HepG2 (cell line): Measurements from ENCODE around the gene GRK6. TPM values are rescaled to one million over a fixed set of nuclear protein-coding genes. Genes with fewer than 3 reads are reported as not detected.

Experiments
- ARID3A ChIP-seq: IDR thresholded peaks from 2 replicates; pipeline ENCODE4 v1.6.1; 2012; ENCODE audit warnings: low read depth, low read length, improper control_type of control experiment
- BHLHE40 ChIP-seq: IDR thresholded peaks from 2 replicates; pipeline ENCODE4 v1.6.1; 2011; ENCODE audit warnings: low read length, improper control_type of control experiment
- CENPX ChIP-seq: sonication (generic); formaldehyde crosslinking; IDR thresholded peaks from 2 replicates; pipeline ENCODE4 v1.9.0; 2021; ENCODE audit warnings: mild to moderate bottlenecking, missing genetic modification reagents, moderate library complexity
- FIP1L1 ChIP-seq: fragments of 200-400 bp; formaldehyde crosslinking; IDR thresholded peaks from 2 replicates; pipeline ENCODE4 v1.6.1; 2018; ENCODE audit warnings: low read depth, mild to moderate bottlenecking, low read length, moderate library complexity, borderline replicate concordance; ENCODE audit not compliant: insufficient read depth
- HNF1B ChIP-seq: sonication (generic); formaldehyde crosslinking; IDR thresholded peaks from 2 replicates; pipeline ENCODE4 v1.5.1; 2020; ENCODE audit warnings: mild to moderate bottlenecking, moderate library complexity, missing genetic modification reagents
- HOXA9 ChIP-seq: sonication (generic); formaldehyde crosslinking; IDR thresholded peaks from 2 replicates; pipeline ENCODE4 v1.8.1; 2022; ENCODE audit warnings: missing genetic modification reagents, mild to moderate bottlenecking, moderate library complexity, borderline replicate concordance
- HOXD1 ChIP-seq: sonication (generic); formaldehyde crosslinking; IDR thresholded peaks from 2 replicates; pipeline ENCODE4 v1.5.0; 2020; ENCODE audit warnings: missing genetic modification reagents
- IRF9 ChIP-seq: sonication (generic); formaldehyde crosslinking; IDR thresholded peaks from 2 replicates; pipeline ENCODE4 v1.8.0; 2022; ENCODE audit warnings: missing genetic modification reagents, mild to moderate bottlenecking, borderline replicate concordance
- MXD4 ChIP-seq: IDR thresholded peaks from 2 replicates; pipeline ENCODE4 v1.6.1; 2016; ENCODE audit warnings: mild to moderate bottlenecking, missing biosample characterization, missing genetic modification reagents
- RAD51 ChIP-seq: fragments of 450-650 bp; IDR thresholded peaks from 2 replicates; pipeline ENCODE4 v1.6.1; 2016; ENCODE audit warnings: borderline replicate concordance
- RFXANK ChIP-seq: IDR thresholded peaks from 2 replicates; pipeline ENCODE4 v1.6.1; 2016
- SIX1 ChIP-seq: sonication (generic); formaldehyde crosslinking; IDR thresholded peaks from 2 replicates; pipeline ENCODE4 v1.4.0; 2020; ENCODE audit warnings: missing genetic modification reagents, borderline replicate concordance
- ZBTB21 ChIP-seq: sonication (generic); formaldehyde crosslinking; IDR thresholded peaks from 2 replicates; pipeline ENCODE4 v1.4.0; 2020; ENCODE audit warnings: missing genetic modification reagents
- ZBTB37 ChIP-seq: sonication (generic); formaldehyde crosslinking; IDR thresholded peaks from 2 replicates; pipeline ENCODE4 v1.4.0; 2020; ENCODE audit warnings: mild to moderate bottlenecking, missing genetic modification reagents
- ZNF343 ChIP-seq: sonication (generic); formaldehyde crosslinking; IDR thresholded peaks from 2 replicates; pipeline ENCODE4 v1.4.0; 2020; ENCODE audit warnings: mild to moderate bottlenecking, missing genetic modification reagents
- ZNF44 ChIP-seq: sonication (generic); formaldehyde crosslinking; IDR thresholded peaks from 2 replicates; pipeline ENCODE4 v1.5.1; 2020; ENCODE audit warnings: mild to moderate bottlenecking, missing genetic modification reagents
- ZSCAN31 ChIP-seq: sonication (generic); formaldehyde crosslinking; IDR thresholded peaks from 2 replicates; pipeline ENCODE4 v1.5.0; 2020; ENCODE audit warnings: low read depth, mild to moderate bottlenecking, missing genetic modification reagents
- polyA plus RNA-seq, 8 experiments: library from polyadenylated mRNA; depleted of rRNA in 3 of 8; stranded (reverse) in 7 of 8; unstranded in 1 of 8; fragments of >200 nt; fragmentation: Illumina TruSeq in 4 of 8; extraction: Trizol in 4 of 8; gene quantifications; 2 replicates each; pipeline versions ENCODE4 v1.2.1 to v1.2.3, GENCODE V29; 2011 to 2016; ENCODE audit warnings: low read depth in 4 of 8, missing spikeins in 1 of 8, mixed read lengths in 1 of 8; ENCODE audit not compliant: insufficient read depth in 1 of 8
- total RNA-seq, 5 experiments: library from RNA; depleted of rRNA; stranded (reverse); fragments of >200 nt; fragmentation: Illumina TruSeq; extraction: Trizol; gene quantifications; 2 replicates each; pipeline ENCODE4 v1.2.3, GENCODE V29; 2016; ENCODE audit warnings: low read depth in 1 of 5

The GRK6 gene
- total and polyA plus RNA-seq, 2 of the 13 experiments (the other 11 are each of a cell fraction or from before 2014, with no cell fraction given): 13.2 to 19.9 TPM

GRCh38 chr5:177447611-177448243 is 21.3 kb downstream of the GRK6 start (continued):
- TF ChIP-seq ARID3A (no peak), FIP1L1 (no peak; the same call in 1 of the 2 replicates), RFXANK (CRISPR knock-in tag) (no peak), ZBTB37 (peak; percentile 73; the same call in 1 of the 2 replicates), BHLHE40 (peak; percentile 85), HNF1B (CRISPR knock-in tag) (peak; percentile 27; the same call in 1 of the 2 replicates), HOXA9 (CRISPR knock-in tag) (peak; percentile 5; the same call in 1 of the 2 replicates), ZBTB21 (CRISPR knock-in tag) (peak; percentile 43; the same call in 1 of the 2 replicates), CENPX (CRISPR knock-in tag) (no peak), RAD51 (no peak), ZSCAN31 (CRISPR knock-in tag) (0 out of 2 replicates have a peak, but pooled peaks have one; percentile 43), ZNF343 (CRISPR knock-in tag) (peak; percentile 95), SIX1 (CRISPR knock-in tag) (peak; percentile 13; the same call in 1 of the 2 replicates), HOXD1 (CRISPR knock-in tag) (peak; percentile 7; the same call in 1 of the 2 replicates), ZNF44 (peak; percentile 79; the same call in 1 of the 2 replicates), IRF9 (CRISPR knock-in tag) (no peak), MXD4 (CRISPR knock-in tag) (peak; percentile 78; the same call in 1 of the 2 replicates)
